GM21423 (cell line): ENCODE data around the gene PRKAR1B.

Experiments used
- ATAC-seq: cut with Tn5 transposase; IDR thresholded peaks from one replicate; pipeline ENCODE4 v1.9.1; 2021; ENCODE audit warnings: mild to moderate bottlenecking, moderate library complexity; ENCODE audit not compliant: unreplicated experiment

PRKAR1B gene

DNA sequence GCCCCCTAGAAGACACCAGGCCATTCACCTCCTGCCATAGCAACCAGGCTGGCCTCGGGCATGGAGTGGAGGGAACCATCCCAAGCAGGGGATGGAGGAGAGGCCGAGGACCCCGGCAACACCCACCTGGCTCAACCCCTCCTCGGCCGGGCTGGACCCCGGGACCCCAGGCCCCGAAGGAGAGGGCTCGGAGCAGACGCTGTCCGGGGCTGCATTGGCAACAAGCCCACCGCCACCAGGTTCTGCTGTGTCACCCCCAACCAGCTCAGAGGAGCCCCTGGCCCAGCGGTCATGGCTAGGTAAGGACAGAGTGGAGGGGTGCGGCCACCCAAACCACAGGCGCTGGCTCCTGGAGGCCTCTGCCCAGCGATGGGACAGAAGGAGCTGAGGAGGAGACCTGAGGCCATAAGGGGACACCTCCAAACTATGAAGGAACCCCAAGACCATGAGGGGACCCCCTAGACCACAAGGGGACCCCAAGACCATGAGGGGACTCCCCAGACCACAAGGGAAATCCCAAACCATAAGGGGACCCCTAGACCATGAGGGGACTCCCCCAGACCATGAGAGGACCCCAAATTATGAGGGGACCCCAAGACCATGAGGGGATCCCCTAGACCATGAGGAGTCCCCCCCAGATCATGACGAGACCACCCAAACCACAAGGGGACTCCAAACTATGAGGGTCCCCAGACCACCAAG is 132.7 kb downstream of the PRKAR1B start:
- no peak for ATAC-seq

DNA sequence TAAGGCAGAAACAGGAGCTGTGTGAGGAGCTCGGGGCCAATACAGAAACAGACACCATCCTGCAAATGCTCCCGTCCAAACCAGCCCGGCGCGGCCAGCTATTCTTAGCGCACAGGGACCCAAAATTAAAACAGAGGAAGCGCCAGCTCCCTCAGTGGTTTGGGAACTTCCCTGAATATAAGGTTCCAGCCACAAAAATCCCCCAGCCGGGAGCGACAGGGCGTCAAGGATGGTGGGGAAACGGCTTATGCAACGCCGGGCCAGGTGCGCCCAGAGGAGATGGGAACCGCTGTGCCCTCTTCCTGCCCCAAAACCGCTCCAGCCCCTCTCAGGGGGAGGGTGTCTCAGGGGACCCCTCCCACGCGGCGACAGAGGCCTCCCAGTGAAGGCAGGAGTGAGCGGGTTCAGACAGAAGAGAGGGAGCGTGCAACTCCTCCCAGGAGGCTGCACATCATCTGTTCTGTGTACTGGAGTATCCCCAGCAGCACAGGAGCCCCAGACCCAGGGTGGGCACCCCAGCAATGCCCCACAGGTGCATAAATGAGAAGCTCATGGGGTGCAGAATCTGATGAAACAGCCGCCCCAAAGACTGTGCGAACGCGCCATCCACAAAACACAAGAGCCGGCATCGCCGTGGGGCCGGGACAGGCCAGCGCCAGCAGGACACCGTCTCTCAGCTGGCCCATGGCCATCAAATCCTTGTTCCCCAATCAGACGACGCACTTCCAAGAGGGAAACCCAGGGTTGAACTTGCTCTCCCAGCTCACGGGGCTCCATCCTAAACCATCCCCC is 133.6 kb downstream of the PRKAR1B start:
- ATAC-seq: peak; percentile 51

DNA sequence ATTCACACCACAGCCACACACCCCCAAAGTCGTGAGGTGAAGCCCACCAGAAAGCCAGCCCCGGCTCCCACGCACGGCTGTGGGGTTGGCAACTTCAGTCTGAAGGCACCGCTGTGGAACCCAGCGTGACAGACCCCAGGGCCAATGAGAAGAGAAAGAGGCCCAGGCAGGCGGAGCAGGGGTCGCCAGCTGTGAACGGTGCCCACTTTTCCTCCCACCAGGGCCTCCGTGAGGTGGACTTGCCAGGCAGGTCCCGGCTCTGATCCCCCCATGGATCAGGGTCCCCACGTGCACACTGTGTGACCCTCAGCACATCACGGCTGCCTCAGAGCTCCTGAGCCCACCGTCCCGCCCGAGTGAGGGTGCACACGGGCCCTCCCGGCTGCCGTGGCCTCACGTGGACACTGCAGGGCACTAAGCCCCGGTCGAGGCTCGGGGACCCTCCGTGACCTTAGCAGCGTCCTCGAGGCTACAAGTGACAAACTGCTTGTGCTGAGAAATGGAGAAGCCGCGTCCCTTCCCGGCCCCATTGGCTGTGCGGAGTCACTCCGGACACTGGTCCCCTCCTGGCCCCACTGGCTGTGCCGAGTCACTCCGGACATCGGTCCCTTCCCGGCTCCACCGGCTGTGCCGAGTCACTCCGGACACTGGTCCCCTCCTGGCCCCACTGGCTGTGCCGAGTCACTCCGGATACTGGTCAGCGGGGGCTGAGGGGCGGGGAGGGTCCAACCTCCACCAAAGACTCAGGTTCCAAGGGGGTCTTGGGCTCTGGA is 135.0 kb downstream of the PRKAR1B start:
- ATAC-seq: no peak

DNA sequence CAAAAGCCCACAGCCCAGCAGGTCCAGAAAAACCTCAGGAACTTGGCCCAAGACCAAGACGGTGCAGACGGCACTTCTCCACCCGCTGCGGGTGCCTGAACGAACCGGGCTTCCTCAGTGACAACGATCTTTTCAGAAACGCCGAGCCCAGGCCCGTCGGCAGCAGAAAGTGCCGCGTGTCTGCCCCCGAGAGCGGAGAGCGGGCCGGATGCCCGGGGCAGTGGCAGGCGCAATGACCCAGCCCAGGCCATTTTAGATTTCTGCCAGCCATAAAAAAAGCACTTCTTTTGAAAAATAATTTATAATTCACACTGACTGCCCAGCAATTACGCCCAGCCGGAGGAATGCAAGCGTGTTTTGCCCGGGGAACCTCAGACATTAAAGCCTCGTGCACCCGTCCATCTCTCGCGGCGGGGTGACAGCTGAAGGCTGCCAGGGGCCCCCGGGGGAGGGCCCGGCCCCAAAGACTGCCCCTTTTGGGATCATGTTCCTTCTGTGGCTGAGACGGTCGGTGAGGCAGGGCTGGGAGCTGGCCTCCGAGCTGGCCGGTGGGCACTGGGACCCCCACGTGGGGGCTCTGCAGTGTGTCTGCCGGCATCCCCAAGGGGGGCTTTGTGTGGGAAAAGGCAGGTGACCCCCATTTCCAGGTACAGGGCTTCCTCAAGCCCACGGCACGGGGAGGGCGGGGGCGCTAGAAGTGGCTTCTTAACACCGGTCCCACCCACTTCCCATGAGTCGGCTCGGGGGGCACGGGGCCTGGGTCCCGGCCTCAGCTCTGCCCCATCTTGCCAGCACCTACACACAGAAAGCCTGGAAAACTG is 136.1 kb downstream of the PRKAR1B start:
- no peak for ATAC-seq

DNA sequence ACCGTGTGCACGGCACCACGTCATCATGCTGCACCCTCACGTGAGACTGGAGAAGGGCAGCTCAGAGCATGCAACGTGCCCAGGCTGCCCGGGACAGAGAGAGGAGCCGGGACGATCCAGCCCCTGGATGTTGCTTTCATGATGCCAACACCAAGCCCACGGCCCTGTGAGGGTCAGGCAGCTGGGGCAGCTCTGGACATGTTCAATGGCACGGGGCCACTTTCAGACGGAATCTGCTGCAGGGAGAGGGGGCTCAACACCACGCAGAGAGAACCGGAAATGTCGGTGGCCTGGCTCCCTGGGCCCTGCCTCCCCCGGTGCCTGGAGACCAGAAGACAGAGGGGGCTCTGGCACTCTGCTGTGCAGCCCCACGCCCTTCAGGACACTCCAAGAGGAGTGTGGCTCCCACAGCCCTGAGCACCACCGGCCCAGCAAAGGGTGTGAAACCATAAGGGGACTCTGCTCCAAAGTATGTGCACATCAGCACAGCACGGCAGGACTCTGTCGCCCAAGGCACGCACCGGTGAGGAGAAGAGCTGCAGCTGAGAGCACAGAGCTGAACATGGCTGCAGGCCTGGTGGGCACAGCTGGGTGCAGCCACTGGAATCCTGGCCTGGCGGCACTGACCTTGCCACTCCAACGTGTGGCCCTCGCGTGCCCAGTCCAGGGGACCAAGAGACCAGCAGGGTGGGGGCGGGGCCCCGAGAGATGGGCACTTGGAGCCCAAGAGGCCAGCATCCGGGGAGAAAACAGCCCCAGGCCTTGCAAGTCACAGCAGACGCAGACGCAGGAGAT is 137.1 kb downstream of the PRKAR1B start:
- no peak for ATAC-seq

DNA sequence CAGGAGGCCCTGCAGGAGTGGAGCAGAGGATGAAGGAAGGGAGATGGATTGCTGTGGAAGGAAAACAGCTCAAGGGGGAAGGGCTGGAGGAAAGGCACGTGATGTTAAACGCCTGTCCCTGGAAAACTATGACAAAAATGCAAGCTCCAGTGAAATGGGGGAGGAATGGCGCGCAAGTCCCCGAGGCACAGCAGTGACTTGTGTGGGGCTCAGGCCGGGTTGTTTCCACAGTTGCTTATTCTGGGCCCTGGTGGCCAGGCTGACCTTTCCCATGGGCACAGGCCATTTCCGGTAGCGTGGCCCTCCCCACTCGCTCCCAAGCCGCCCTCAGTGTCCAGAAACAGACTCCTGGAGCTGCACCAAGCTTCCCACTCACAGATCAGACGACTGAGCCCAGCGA is 139.3 kb downstream of the PRKAR1B start:
- no peak for ATAC-seq

DNA sequence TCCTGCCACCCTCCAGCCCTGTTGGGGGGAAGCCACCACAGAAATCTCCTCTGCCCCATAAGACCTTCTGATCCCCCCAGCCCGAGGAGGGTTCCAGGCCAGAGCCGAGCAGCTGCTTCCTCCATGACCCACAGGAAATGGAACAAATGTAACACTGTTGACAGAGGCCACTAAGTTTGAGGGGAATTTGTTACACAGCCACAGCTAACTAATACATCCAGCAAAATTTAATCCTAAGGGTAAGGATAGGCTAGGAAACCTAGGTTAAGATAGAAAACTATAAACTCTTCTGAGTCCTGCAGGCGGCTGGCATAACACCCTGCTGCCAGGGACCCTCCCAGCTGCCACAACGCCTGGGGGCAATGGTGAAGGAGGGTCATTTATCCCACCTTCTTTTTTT is 140.6 kb downstream of the PRKAR1B start:
- ATAC-seq: no peak

DNA sequence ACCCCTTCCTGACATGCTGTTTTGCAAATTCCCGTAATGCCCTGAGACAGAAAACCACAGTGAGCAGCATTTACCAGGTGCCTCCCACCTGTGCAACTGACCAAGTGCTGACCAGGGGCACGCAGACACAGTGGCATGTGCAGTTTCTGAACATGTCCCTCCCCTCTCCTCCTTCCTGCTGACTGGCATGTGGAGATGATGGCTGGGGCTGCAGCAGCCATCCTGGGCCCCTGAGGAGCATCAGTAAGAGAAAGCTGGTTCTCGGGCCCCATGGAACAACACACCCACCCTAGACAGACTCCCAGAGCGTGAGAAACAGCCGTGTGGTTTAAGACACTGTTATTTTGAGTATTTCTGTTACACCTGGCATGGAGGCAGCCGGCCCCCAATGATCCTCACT is 141.2 kb downstream of the PRKAR1B start:
- no peak for ATAC-seq

DNA sequence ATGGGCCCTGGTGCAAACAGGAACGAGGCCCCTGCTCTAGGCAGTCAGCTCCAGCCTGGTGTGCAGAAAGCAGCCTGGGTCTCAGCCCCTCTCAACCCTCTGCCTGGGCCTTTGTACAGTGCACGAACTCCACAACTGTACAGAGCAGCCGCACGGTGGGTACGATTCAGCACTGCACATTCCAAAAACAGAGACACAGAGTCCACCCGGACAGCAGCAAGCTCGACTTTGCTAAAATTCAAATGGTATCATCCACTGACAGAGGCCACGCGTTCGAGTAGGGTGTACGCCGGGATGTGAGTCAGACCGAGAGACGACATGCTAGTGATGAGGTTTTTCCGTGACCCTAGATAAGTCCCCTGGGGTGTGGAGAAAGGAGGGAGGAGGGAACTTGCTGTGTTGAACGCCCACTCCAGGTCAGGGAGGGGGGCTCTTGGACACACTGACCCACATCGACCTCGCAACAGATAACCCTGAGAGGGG is 141.8 kb downstream of the PRKAR1B start:
- no peak for ATAC-seq

DNA sequence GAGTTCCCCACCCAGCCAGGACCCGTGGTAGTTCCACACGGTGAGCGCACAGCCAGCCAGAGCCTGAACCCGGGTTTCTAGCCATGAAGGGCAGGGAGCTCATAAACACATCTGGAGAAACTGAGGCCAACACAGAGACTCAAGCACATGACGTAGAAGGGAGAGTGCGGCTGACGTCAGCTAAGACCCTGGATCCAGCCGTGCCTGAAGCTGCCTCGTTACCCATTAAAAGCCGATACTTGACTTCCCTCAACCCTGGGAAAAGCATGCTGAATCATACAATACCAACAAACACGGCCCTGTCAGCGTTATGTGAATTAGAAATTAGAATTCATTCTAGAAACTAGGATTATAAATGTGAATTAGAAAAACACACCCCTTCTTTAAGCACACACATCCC is 142.3 kb downstream of the PRKAR1B start:
- ATAC-seq: no peak

DNA sequence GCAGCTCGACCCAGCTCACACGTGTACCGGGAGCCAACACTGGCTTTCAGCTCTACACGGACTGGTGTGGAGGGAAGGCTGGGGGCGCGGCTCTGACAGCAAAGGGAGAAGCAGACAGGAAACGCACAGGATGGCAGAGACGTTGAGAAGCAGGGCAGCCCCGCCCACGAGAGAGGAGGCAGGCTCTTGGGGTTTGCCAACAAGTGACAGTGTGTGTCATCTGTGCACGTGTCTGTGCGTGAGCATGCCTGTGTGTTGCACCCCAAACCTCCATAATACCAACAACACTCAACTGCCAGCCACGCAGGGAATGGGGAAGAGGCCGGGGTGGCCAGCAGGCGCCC is 143.0 kb downstream of the PRKAR1B start:
- ATAC-seq: no peak

DNA sequence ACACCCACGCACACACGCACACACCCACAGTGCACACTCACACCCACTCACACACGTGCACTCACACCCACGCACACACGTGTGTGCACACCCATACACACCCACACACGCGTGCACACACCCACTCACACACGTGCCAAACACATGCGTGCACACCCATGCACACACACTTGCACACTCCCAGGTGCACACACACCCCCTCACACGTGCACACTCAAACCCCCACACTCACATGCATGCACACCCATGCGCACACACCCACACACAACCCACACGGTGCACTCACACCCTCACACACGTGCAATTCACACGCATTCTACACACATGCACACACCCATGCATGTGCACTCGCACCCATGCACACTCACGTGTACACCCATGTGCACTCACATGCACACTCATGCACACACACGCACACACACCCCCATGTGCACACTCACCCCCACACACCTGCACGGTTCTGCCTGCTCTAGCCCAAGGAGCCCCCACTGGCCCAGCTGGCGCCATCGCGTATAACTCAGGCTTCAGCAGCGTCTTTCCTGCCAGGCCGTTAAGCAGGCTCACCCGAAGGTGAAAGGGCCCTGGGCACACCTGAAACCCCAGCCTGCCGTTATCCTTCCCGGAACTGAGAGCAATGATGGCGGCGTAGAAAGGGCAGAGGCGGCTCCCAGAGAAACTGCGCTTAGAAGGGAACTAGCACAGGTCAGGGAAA is 143.5 kb downstream of the PRKAR1B start:
- ATAC-seq: no peak

DNA sequence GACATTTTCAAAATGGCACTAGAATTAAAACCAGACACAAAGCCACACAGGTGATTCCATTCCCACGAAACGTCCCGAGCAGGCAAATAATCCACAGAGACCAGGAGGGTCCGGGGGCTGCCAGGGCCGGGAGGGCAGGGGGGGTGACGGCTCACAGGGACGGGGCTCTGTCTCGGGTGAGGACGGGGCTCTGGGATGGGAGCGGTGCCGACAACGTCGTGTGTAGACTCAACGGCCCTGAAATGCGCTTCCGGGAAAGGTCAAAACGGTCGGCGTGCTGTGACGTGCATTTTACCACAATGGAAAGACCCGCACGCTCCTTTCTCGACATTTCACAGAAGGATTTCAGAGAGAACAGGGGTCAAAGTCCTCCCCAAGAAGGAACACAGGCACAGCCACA is 144.2 kb downstream of the PRKAR1B start:
- no peak for ATAC-seq

DNA sequence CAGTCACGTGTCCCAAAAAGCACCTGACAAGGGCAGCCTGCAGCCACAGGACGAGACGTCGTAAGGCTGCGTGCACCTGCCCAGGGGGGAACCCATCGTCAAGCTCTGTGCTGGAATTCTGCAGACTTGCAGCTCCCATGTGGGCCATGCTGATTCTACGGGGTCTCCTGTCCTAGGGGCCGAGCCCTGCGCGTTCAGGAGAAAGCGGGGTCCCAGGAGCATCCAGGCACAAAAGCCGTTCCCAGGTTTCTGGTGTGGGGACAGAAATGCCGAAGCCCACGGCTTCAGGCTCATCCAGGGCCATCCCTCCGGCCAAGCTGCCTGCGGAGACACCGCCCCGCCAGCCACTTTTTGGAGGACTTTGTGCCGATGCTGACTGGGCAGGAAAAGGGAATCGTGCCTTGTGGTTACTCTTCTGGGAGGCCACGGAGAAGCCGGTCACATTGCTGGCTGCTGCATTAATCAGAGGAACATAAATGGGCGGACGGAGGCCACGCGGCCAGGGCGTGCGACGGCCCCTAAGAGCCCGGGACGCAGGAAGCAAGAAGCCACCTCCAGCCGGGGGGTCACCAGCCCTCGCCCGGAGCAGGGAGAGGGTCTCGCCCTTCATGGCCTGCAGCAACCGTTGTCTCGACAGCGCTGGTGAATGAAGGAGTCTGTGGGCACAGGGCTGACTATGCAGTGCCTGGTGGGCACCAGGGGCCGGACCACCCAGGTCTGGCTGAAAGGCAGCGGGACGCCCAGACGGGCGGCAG is 144.8 kb downstream of the PRKAR1B start:
- ATAC-seq: no peak

DNA sequence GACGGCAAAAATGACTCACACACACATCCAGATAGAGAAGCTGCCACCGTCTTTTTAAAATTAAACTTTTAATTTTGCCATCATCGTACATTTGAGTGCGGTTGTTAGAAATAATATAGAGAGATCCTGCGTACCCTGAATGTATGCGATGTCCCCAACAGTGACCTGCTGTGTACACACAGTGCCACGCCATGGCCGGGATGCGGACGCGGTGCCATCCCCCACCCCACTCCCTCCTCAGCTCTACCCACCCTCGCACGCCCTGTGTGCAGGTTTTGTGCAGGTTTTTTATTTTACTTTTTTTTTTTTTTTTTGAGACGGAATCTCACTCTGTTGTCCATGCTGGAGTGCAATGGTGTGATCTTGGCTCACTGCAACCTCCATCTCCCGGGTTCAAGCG is 148.7 kb downstream of the PRKAR1B start:
- ATAC-seq: no peak

DNA sequence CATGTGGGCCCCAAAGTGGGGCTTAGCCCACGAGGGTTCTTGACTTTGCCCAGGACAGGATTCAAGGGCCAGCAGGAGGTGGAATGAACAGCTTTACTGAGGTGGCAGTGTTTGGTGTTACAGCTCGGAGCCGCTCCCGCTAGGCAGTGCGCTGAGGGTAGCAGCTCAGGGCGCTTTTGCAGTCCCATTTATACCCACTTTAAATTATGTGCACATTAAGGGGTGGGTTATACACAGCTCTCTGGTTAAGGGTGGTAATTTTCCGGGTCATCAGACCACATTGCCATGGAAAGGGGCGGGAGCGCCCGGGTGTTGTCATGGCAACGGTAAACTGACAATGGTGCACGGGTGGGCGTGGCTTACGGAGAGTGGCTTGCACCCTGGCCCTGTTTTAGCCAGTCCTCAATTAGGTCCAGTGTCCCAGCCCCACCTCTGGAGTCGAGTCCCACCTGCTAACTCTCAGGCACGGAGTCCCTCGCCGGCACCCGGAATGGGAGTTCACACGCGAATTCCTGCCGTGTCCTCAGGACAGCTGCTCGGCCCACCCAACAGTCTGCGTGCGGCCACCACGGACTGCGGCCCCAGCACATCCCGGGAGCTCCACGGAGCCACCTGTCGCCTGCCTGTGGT is 149.2 kb downstream of the PRKAR1B start:
- ATAC-seq: no peak

DNA sequence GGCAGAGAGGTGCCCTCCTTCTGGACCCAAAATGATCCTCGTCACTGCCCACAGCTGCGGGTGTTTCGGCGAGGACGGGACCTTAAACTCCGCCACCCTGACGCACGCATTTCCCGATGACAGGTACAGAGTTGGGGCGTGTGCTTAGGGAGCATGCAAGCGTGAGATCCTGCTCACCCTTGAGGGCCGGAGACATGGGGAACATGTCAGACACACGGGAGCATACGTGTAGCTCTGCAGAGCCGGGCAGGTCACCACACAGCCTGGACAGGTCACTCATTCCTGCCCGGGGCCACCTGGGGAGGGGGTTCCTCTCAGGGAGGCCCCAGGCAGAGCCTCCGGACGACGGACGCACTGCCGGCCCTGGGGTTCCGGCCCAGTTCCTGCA is 149.8 kb downstream of the PRKAR1B start:
- ATAC-seq: no peak

DNA sequence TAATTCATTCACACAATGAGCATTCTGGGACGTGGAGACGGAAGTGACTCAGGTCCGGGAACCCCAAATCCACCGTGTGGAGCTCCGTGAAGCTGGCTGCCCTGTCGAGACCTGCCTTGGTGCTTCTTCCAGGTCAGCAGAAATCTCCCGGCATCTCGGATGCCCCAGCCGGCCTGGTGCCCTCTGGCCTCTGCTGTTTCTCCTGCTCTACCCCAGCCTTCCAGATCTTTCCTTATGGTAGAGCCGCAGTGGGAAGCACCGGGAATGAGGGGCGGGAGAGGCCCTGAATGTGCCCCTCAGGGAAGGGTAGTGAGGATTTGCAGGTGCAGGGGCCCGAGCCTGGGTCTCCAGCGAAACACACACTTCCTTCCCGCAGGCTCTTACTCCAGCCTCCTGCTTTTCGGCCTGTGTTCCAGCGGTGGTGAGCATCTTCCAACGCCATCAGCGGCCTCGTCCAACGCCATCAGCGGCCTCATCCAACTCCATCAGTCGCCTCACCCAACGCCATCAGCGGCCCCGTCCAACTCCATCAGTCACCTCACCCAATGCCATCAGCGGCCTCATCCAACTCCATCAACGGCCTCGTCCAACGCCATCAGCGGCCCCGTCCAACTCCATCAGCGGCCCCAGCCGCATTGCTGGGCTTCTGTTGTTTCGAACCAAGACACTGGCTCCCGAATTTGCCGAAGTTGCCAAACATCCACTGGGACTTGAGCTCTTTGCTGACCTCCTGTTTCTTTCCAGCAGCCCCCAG is 150.4 kb downstream of the PRKAR1B start:
- no peak for ATAC-seq
